ENCODE results near the gene TBX20.

GRCh38 chr7:35277359-35277758 is 23.5 kb upstream of the TBX20 start:
- TF ChIP-seq SP2 (tag by site-specific recombination; IDR thresholded peaks at IDR 0.05) (no peak), HOXA7 (CRISPR knock-in tag; IDR thresholded peaks at IDR 0.05; ENCODE audit: borderline replicate concordance) (no peak), ZBTB7A (tag by site-specific recombination; IDR thresholded peaks at IDR 0.05; ENCODE audit: low read depth) (no peak), CTCF (tag by site-specific recombination; IDR thresholded peaks at IDR 0.05) (no peak), KLF10 (tag by site-specific recombination; IDR thresholded peaks at IDR 0.05) (no peak), ZBTB11 (tag by site-specific recombination; conservative IDR thresholded peaks at IDR 0.05; ENCODE audit: low read depth) (no peak), KLF9 (tag by site-specific recombination; IDR thresholded peaks at IDR 0.05; ENCODE audit: low read depth) (no peak), ZNF449 (tag by site-specific recombination; IDR thresholded peaks at IDR 0.05) (no peak), BCL11A (tag by site-specific recombination; IDR thresholded peaks at IDR 0.05; ENCODE audit: low read depth) (no peak)

Measured in HEK293 (cell line).